Measurements from ENCODE around the gene ITFG2.

Gene ITFG2

GRCh38 chr12:2795291-2796186 lies 16.9 kb upstream of the ITFG2 start:
- DNase-seq (ENCODE audit: low read depth) = no peak

DNA sequence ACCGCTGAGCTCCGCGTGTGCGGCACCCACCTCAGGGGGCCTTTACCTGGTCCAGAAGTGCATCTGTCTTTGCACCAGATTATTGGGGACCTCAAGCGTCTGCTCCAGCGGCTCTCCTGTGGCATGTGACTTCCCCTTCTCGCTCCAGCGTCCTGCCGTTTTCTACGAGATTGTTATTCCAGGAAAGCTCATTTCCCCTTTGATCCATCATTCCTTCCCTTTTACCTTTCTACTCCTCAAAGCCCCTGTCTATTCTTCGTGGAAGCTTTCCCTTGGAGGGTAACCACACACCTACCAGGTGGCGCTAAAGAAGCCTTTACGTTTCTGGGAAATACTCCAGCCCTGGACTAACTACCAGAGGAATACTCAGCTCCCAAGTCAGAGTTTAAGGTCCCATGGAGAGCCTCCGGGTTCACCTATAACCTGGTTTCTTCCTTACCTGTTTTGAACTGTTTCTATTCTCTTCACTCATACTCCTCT lies 16.2 kb upstream of the ITFG2 start:
- no peak for DNase-seq (ENCODE audit: low read depth)

GRCh38 chr12:2797721-2798418 lies 14.6 kb upstream of the ITFG2 start:
- DNase-seq (ENCODE audit: low read depth) = no peak

DNA sequence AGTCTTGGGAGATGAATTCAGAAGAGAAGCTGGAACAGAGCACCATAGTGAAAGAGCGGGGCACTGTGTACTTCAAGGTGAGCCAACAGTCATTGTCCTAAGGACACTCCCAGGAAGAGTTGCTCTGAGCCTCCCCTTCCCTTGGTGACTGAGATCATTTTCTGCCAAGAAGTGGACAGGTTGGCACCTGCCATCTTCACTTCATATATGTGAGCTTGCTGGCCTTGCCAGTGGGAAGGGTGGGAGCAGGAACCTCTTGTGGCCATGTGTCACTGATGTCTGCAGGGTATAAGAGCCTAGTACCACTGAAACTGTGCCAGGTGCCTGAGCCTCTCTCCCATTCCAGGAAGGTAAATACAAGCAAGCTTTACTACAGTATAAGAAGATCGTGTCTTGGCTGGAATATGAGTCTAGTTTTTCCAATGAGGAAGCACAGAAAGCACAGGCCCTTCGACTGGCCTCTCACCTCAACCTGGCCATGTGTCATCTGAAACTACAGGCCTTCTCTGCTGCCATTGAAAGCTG lies 12.4 kb upstream of the ITFG2 start:
- DNase-seq (ENCODE audit: low read depth) = no peak

- DNase-seq (ENCODE audit: low read depth) = no peak
Observed at GRCh38 chr12:2801044-2801783, 11.3 kb upstream of the ITFG2 start.

GRCh38 chr12:2803635-2804392 lies 8.7 kb upstream of the ITFG2 start:
- DNase-seq (ENCODE audit: low read depth) = no peak

DNA sequence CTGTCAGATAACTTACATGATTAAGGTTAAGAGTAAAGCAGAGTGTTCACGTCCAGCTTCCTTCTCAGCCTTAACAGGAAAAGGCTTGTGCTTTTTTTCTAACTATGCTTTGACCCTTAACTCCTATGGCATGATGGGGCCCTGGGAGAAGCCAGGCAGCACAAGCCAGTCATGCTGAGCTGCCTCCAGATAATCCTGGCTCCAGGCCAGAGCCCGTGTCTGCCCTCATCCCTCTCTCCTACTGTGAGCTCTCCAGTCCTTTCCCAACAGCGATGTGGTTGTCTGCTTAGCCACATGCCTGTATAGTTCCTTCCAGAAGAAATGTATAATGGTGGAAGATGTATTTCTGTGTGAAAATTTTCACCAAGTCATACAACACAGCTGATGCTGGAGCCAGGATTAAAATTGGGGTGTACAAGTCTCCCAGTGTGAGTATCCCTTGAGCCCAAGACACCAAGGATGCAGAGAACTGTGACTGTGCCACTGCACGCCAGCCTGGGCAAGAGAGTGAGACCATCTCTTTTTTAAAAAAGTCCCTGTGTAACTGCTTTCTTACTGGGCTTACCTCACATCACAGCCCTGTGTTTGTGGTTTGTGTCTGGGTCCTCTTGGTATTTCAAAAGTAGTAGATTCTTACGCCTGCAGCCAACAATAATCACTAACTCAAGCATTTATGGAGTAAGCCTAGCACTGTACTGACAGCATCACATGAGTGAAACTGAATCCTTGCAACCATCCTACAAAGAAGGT lies 7.9 kb upstream of the ITFG2 start:
- DNase-seq (ENCODE audit: low read depth) = no peak

DNA sequence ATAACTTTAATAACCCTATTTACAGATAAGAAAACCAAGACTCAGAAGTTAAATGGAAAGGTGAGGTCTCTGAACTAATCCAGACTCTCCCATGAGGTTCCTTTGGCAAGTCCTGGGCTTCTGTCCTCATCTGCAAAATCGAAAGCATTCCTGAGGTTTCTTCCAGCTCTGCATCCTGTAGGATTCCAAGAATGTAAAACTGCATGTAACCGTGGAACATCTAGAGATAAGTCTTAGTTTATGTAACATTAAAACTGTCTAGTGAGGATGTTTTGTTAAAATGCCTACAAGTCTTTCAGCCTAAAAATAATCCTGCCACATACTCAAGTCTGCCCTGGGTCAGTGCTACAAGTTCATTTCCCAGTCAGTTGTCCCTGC lies 7.3 kb upstream of the ITFG2 start:
- DNase-seq (ENCODE audit: low read depth) = no peak

GRCh38 chr12:2806700-2807099 lies 5.8 kb upstream of the ITFG2 start:
- no peak for DNase-seq (ENCODE audit: low read depth)

GRCh38 chr12:2811801-2812200 lies 667 bp upstream of the ITFG2 start:
- DNase-seq (ENCODE audit: low read depth) = no peak

DNA sequence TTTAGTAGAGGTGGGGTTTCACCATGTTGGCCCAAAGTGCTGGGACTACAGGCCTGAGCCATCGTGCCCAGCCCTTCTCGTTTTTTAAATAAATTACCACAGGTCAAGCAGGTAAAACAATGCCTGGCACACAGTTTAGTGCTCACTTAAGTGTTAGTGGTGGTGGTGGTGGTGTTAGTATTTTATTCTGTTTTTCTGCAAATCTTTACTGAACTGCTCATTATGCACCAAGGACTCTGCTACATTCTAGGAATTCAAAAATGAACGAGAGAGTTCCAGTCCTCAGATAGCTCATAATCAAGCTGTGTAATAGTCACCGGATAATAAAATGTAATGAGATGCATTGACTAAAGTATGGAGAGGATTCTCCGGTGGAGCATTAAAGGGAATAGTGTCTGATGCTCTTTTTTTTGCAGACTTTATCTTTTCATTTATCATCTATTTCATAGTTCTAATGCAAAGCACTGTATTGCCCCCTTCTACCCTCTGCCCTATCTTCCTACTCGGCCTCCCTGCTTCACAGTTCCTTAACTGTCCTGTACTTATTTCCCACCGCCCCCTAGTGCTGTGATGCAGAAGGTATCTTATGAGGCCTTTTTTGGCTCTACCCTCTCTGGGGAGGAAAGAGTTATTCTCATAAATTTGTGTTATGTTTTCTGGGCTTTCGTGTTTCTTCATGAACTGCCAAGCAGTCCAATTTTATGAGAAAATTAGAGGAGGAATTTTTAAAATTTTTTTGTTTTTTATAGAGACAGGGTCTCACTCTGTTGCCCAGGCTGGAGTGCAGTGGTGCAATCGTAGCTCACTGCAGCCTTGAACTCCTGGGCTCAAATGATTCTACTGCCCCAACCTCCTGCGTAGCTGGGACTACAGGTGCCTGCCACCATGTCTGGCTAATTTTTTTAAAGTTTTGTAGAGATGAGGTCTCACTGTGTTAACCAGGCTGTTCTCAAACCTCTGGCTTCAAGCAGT lies 1.0 kb downstream of the ITFG2 start:
- DNase-seq (ENCODE audit: low read depth) = no peak

- no peak for DNase-seq (ENCODE audit: low read depth)
Observed at GRCh38 chr12:2819810-2820209, 7.3 kb downstream of the ITFG2 start.

GRCh38 chr12:2820432-2820831 lies 8.0 kb downstream of the ITFG2 start:
- no peak for DNase-seq (ENCODE audit: low read depth)

GRCh38 chr12:2823483-2823882 lies 11.0 kb downstream of the ITFG2 start:
- DNase-seq (ENCODE audit: low read depth) = no peak

DNA sequence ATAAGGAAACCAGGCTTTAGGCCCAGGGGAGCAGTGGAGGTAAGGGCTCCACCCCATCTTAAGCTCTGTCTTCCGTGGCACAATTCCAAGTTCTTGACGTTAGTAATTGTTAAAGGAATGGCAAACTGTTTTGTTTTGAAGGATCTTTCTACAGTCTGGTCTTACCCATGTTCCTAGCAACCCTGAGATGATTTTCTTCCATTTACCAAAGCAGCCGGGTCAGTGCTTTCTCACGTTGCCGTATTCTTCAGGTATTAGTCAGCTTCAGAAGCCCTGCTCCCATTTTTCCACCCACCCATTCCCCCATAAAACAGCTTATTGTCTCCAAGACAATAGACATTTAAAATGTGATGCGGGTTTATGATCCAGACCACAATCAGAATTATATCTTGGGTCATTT lies 12.1 kb downstream of the ITFG2 start:
- DNase-seq (ENCODE audit: low read depth) = no peak

DNA sequence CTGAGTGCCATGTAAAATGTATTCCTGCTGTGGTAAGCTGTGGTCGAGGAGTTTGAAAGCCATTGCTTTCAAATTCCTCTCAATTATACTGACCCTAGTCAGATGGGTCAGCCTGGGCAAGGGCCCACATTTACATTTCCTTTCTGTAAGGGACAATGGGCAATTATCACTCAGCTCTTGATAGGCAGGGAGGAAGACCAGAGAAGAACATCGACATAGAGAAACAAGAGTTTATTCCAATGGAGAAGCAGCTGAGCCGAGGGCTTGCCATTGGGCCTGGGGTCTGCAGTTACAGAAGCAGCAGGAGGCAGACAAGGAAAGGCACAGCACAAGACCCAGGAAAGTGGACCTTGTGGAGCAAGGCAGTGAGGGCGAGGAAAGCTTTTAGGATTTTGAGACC lies 12.7 kb downstream of the ITFG2 start:
- DNase-seq (ENCODE audit: low read depth) = no peak

GRCh38 chr12:2826036-2826435 lies 13.6 kb downstream of the ITFG2 start:
- no peak for DNase-seq (ENCODE audit: low read depth)

DNA sequence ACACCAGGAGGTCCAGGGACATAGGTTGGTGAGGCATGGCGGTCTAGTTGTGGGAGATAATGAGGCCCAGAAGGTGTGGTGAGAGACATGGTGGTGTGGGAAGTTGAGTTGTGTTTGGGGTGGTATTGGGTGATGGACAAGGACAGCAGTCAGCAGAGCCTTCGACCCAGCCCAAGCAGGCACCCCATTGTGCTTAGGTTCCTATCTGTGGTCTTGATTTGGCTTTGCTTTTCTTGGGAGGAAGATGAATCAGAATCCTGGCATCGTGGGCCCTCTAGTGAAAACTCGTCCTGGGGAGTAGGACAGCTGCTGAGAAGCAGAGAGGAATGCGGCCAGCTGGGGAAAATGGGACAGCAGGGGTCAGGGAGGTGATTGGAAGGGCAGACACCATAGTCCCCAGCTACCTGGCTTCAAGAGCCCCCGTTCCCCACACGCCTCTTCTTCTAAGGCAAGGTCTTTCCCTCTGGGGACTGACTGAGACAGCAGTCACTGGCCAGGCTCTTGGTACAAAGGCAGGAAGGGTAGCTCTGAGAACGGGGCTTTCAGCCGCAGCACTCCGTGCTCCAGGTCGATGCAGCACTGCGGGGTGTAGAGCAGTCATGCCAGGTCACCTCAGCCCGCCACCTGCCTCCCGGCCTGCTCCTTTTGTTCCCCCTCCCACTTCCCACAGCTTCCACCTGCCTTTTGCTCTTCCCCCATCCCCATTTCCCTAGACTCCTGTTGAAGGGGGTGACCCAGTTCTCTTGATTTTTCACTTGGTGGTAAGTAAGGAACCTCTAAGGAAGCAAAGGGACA lies 14.4 kb downstream of the ITFG2 start:
- no peak for DNase-seq (ENCODE audit: low read depth)

- DNase-seq (ENCODE audit: low read depth) = no peak
Observed at GRCh38 chr12:2829275-2829674, 16.8 kb downstream of the ITFG2 start.

Measured in HS-5 (cell line).